Body of pancreas (tissue), 4 donors: ENCODE data around the gene THSD4.

Source experiments
- CTCF ChIP-seq, 7 experiments: fragments of 450-650 bp in 4 of 7; fragments of 200-600 bp in 3 of 7; sonication (generic) in 3 of 7; IDR thresholded peaks; one replicate each; pipeline ENCODE4 v1.5.1; 2016 to 2019; ENCODE audit warnings: antibody characterized with exemption in 7 of 7
- POLR2A ChIP-seq, 3 donors: fragments of 450-650 bp; IDR thresholded peaks; one replicate each; pipeline ENCODE4 v1.6.1; 2016; ENCODE audit warnings: antibody characterized with exemption in 3 of 3, mild to moderate bottlenecking in 2 of 3

GRCh38 chr15:71581398-71581930 lies 466.2 kb downstream of the THSD4 start:
- TF ChIP-seq CTCF (IDR thresholded peaks at IDR 0.05), result no peak
- no peak for TF ChIP-seq POLR2A (IDR thresholded peaks at IDR 0.05)
